MCF 10A (cell line): ENCODE measurements around the gene LRRC36. TPM values are rescaled to one million over a fixed set of nuclear protein-coding genes. Genes with fewer than 3 reads are reported as not detected.

Source experiments
- BruUV-seq: library from RNA; stranded (reverse); fragments of 400-500 nt; replicated peaks from 2 replicates; lab custom pipeline; 2021; lab: Mats Ljungman, UMichigan
- CTCF ChIA-PET: fragments of 300-600 bp; sonication (Branson Sonifier 250); formaldehyde crosslinking; extraction: SDS; loops from one replicate; lab custom pipeline; 2021; ENCODE audit warnings: antibody characterized with exemption, inconsistent platforms; lab: Yijun Ruan, JAX
- POLR2A ChIA-PET: fragments of 300-600, 350-650 bp; sonication (Branson Sonifier 250); formaldehyde crosslinking; extraction: SDS; loops from one replicate; lab custom pipeline; 2020; ENCODE audit warnings: antibody characterized with exemption, inconsistent platforms; lab: Yijun Ruan, JAX
- DNase-seq: peaks from one replicate; pipeline ENCODE4 v3.0.0-alpha.2; 2018; ENCODE audit not compliant: unreplicated experiment
- H3K27ac Mint-ChIP-seq: one replicate; pipeline ENCODE4 v1.8.0; 2022; ENCODE audit warnings: mild to moderate bottlenecking, low read depth, mixed read lengths; ENCODE audit not compliant: unreplicated experiment
- H3K27me3 Mint-ChIP-seq: one replicate; pipeline ENCODE4 v1.8.0; 2022; ENCODE audit warnings: mixed read lengths; ENCODE audit not compliant: insufficient read depth, unreplicated experiment
- H3K36me3 Mint-ChIP-seq: one replicate; pipeline ENCODE4 v1.8.0; 2022; ENCODE audit warnings: mild to moderate bottlenecking, moderate library complexity, mixed read lengths; ENCODE audit not compliant: insufficient read depth, unreplicated experiment
- H3K4me1 Mint-ChIP-seq: one replicate; pipeline ENCODE4 v1.8.0; 2022; ENCODE audit warnings: mixed read lengths; ENCODE audit not compliant: insufficient read depth, unreplicated experiment
- H3K4me3 Mint-ChIP-seq: one replicate; pipeline ENCODE4 v1.8.0; 2022; ENCODE audit warnings: mild to moderate bottlenecking, moderate library complexity, mixed read lengths; ENCODE audit not compliant: unreplicated experiment
- H3K9me3 Mint-ChIP-seq: one replicate; pipeline ENCODE4 v1.8.0; 2022; ENCODE audit warnings: mixed read lengths; ENCODE audit not compliant: unreplicated experiment
- CTCF ChIP-seq: fragments of 200-600 bp; IDR thresholded peaks from one replicate; pipeline ENCODE4 v1.8.0; 2022; ENCODE audit warnings: antibody characterized with exemption, mild to moderate bottlenecking; ENCODE audit not compliant: unreplicated experiment
- intact Hi-C: fragments of 100-400 bp; cut with micrococcal nuclease; formaldehyde crosslinking; loops from 2 replicates; pipeline ENCODE4 v1.14.1; 2022
- total RNA-seq: library from RNA; stranded (reverse); gene quantifications from 2 replicates; pipeline ENCODE4 v1.2.3, GENCODE V29; 2022

The LRRC36 gene
- total RNA-seq, 1 experiment from 2014 or later: not detected

GRCh38 chr16:67312719-67313118 lies 13.9 kb upstream of the LRRC36 start:
- no peaks in the 10 kb centered on the region for H3K9me3 Mint-ChIP-seq
- TF ChIP-seq CTCF: no peak
- ChIA-PET POLR2A (interaction anchor here (0.6 to 1.0 kb wide), 2 partner anchors 9 to 12 kb away, joined by 3 to 4 read pairs; no protein-coding TSS in a partner anchor), CTCF (interaction anchor here (0.6 to 0.7 kb wide), 3 partner anchors 43 to 359 kb away, joined by 3 to 4 read pairs (median 4); no protein-coding TSS in a partner anchor)
- peak overlapping the region; percentile 71 for H3K27ac Mint-ChIP-seq
- intact Hi-C loops: loop anchor here (5.0 kb wide), 1 partner anchor 35 kb away; the partner anchor contains the start of gene PLEKHG4
- BruUV-seq: no TSS peak
- DNase-seq: no peak
- H3K4me3 Mint-ChIP-seq: no peak overlapping the region
- peaks cover 16% of the 10 kb centered on the region for H3K4me1 Mint-ChIP-seq
- no peaks in the 10 kb centered on the region for H3K36me3 Mint-ChIP-seq
- peaks cover 12% of the 10 kb centered on the region for H3K27me3 Mint-ChIP-seq

GRCh38 chr16:67317853-67318252 lies 8.8 kb upstream of the LRRC36 start:
- ChIA-PET POLR2A (no interaction called here), CTCF (interaction anchor here (1.0 kb wide), 1 partner anchor 16 kb away, joined by 3 read pairs; no protein-coding TSS in a partner anchor)
- Mint-ChIP-seq H3K9me3 (no peaks in the 10 kb centered on the region), H3K4me3 (no peak overlapping the region), H3K4me1 (peaks cover under 1% of the 10 kb centered on the region), H3K27ac (no peak overlapping the region), H3K27me3 (peaks cover 45% of the 10 kb centered on the region), H3K36me3 (no peaks in the 10 kb centered on the region)
- DNase-seq: no peak
- TF ChIP-seq CTCF: no peak
- no TSS peak for BruUV-seq
- intact Hi-C loops: no loop called here

- no peak for TF ChIP-seq CTCF
- ChIA-PET CTCF (interaction anchor here (0.7 to 0.8 kb wide), 2 partner anchors 10 to 962 kb away, joined by 4 read pairs; no protein-coding TSS in a partner anchor), POLR2A (interaction anchor here (0.7 kb wide), 1 partner anchor 75 kb away, joined by 3 read pairs; no protein-coding TSS in a partner anchor)
- no peak overlapping the region for H3K27ac Mint-ChIP-seq
- no peak for DNase-seq
- H3K4me1 Mint-ChIP-seq: no peaks in the 10 kb centered on the region
- peaks cover 53% of the 10 kb centered on the region for H3K27me3 Mint-ChIP-seq
- intact Hi-C loops: no loop called here
- H3K9me3 Mint-ChIP-seq: no peaks in the 10 kb centered on the region
- H3K36me3 Mint-ChIP-seq: no peaks in the 10 kb centered on the region
- no TSS peak for BruUV-seq
- no peak overlapping the region for H3K4me3 Mint-ChIP-seq
These were observed 522 bp upstream of the LRRC36 start for GRCh38 chr16:67326115-67326471.

- no peak for DNase-seq
- H3K27ac Mint-ChIP-seq: no peak overlapping the region
- CTCF ChIA-PET: interaction anchor here (1.3 kb wide), 1 partner anchor 67 kb away, joined by 5 read pairs; no protein-coding TSS in a partner anchor
- no peak overlapping the region for H3K4me3 Mint-ChIP-seq
- no peak for TF ChIP-seq CTCF
- H3K36me3 Mint-ChIP-seq: no peaks in the 10 kb centered on the region
- no peaks in the 10 kb centered on the region for H3K9me3 Mint-ChIP-seq
- no TSS peak for BruUV-seq
- POLR2A ChIA-PET: interaction anchor here (1.6 kb wide), 1 partner anchor 10 kb away, joined by 6 read pairs; no protein-coding TSS in a partner anchor
- intact Hi-C loops: no loop called here
- H3K4me1 Mint-ChIP-seq: no peaks in the 10 kb centered on the region
- H3K27me3 Mint-ChIP-seq: peaks cover 36% of the 10 kb centered on the region
These were observed 1.1 kb downstream of the LRRC36 start for GRCh38 chr16:67327743-67328142.
